ENCODE measurements around the gene SSC5D. TPM values are rescaled to one million over a fixed set of nuclear protein-coding genes. Genes with fewer than 3 reads are reported as not detected.
A peak's percentile ranks its signal among the peaks of the same experiment; 100 is the strongest.

The SSC5D gene
- polyA plus RNA-seq, 3 donors: 0.08 TPM; not detected in 2

- no peaks in the 10 kb centered on the region for H3K79me2 ChIP-seq (ENCODE audit: insufficient read depth, low read length)
- H3K4me3 ChIP-seq (replicated peaks in 1 of 3; ENCODE audit: low read depth in 2 of 3, low read length in 3 of 3): no peak overlapping the region
- H3K9me3 ChIP-seq (replicated peaks in 1 of 2; ENCODE audit: control insufficient read depth in 1 of 2, insufficient read depth in 1 of 2, low read length in 2 of 2): no peaks in the 10 kb centered on the region
- no peaks in the 10 kb centered on the region for H4K20me1 ChIP-seq (ENCODE audit: insufficient read depth, low read length)
- 57% methylated on average over 5 of the region's 12 CpGs for WGBS (ENCODE audit: insufficient coverage)
- no peaks in the 10 kb centered on the region for H3K4me1 ChIP-seq (ENCODE audit: control insufficient read depth in 1 of 2, insufficient read depth in 2 of 2, low read length in 2 of 2)
- peak overlapping the region in 1 of 2 donors; percentile 17 for H3K4me3 Mint-ChIP-seq
- H3K27ac ChIP-seq (ENCODE audit: low read depth in 1 of 2, low read length in 2 of 2): no peak overlapping the region
- H3K4me2 ChIP-seq (replicated peaks; ENCODE audit: extremely low read depth, low read length, poor library complexity, severe bottlenecking): no peak overlapping the region
- H3K36me3 Mint-ChIP-seq: no peaks in the 10 kb centered on the region
- no peak overlapping the region for H2AFZ ChIP-seq (ENCODE audit: insufficient read depth, low read depth, low read length, poor library complexity, severe bottlenecking)
- H3K27ac Mint-ChIP-seq: peak overlapping the region in 1 of 7 donors; percentile 8
- H3K9me3 Mint-ChIP-seq: peaks cover 0 to 3% (median 0%) of the 10 kb centered on the region in 7 donors
- no peak for TF ChIP-seq CTCF (IDR thresholded peaks at IDR 0.05)
- intact Hi-C loops (cut with micrococcal nuclease): no loop called here
- H3K36me3 ChIP-seq (replicated peaks in 1 of 2; ENCODE audit: control insufficient read depth in 1 of 2, insufficient read depth in 2 of 2, low read length in 2 of 2): no peaks in the 10 kb centered on the region
- DNase-seq: no peak
- peaks cover 0 to 9% of the 10 kb centered on the region in 2 donors for H3K27me3 ChIP-seq (ENCODE audit: control insufficient read depth in 2 of 2, insufficient read depth in 2 of 2, low read length in 2 of 2)
- H3K9ac ChIP-seq (ENCODE audit: insufficient read depth, low read length, poor library complexity, severe bottlenecking): no peak overlapping the region
- peaks cover 4% of the 10 kb centered on the region for H3K4me1 Mint-ChIP-seq
- peaks cover 14 to 38% (median 24%) of the 10 kb centered on the region in 3 donors for H3K27me3 Mint-ChIP-seq (ENCODE audit: low read depth in 3 of 3)
These were observed 4.2 kb downstream of the SSC5D start for GRCh38 chr19:55492362-55492944.

- DNase-seq: no peak
- no peak for TF ChIP-seq CTCF (IDR thresholded peaks at IDR 0.05)
- 69% methylated on average over 14 of the region's 18 CpGs for WGBS (ENCODE audit: insufficient coverage)
These were observed 4.9 kb downstream of the SSC5D start for GRCh38 chr19:55493052-55493644.

More at GRCh38 chr19:55493052-55493644, 4.9 kb downstream of the SSC5D start:
- Mint-ChIP-seq H3K4me1 (peaks cover 2% of the 10 kb centered on the region), H3K4me3 (no peak overlapping the region), H3K36me3 (no peaks in the 10 kb centered on the region), H3K27me3 (ENCODE audit: low read depth in 3 of 3) (peaks cover 14 to 32% (median 24%) of the 10 kb centered on the region in 3 donors), H3K27ac (no peak overlapping the region), H3K9me3 (peaks cover 0 to 3% (median 0%) of the 10 kb centered on the region in 7 donors)
- Histone ChIP-seq H3K9ac (ENCODE audit: insufficient read depth, low read length, poor library complexity, severe bottlenecking) (no peak overlapping the region), H3K36me3 (replicated peaks in 1 of 2; ENCODE audit: control insufficient read depth in 1 of 2, insufficient read depth in 2 of 2, low read length in 2 of 2) (no peaks in the 10 kb centered on the region), H4K20me1 (ENCODE audit: insufficient read depth, low read length) (no peaks in the 10 kb centered on the region), H3K79me2 (ENCODE audit: insufficient read depth, low read length) (no peaks in the 10 kb centered on the region), H3K4me2 (replicated peaks; ENCODE audit: extremely low read depth, low read length, poor library complexity, severe bottlenecking) (no peak overlapping the region), H2AFZ (ENCODE audit: insufficient read depth, low read depth, low read length, poor library complexity, severe bottlenecking) (no peak overlapping the region), H3K27me3 (ENCODE audit: control insufficient read depth in 2 of 2, insufficient read depth in 2 of 2, low read length in 2 of 2) (peaks cover 0 to 9% of the 10 kb centered on the region in 2 donors), H3K4me1 (ENCODE audit: control insufficient read depth in 1 of 2, insufficient read depth in 2 of 2, low read length in 2 of 2) (no peaks in the 10 kb centered on the region), H3K4me3 (replicated peaks in 1 of 3; ENCODE audit: low read depth in 2 of 3, low read length in 3 of 3) (no peak overlapping the region), H3K27ac (ENCODE audit: low read depth in 1 of 2, low read length in 2 of 2) (no peak overlapping the region), H3K9me3 (replicated peaks in 1 of 2; ENCODE audit: control insufficient read depth in 1 of 2, insufficient read depth in 1 of 2, low read length in 2 of 2) (no peaks in the 10 kb centered on the region)
- intact Hi-C loops (cut with micrococcal nuclease): no loop called here
